Fibroblast of villous mesenchyme (primary cell): ENCODE measurements around the gene NIPSNAP2. TPM values are rescaled to one million over a fixed set of nuclear protein-coding genes. Genes with fewer than 3 reads are reported as not detected.
"Not testable (repeated sequence)": the region's sequence is repeated elsewhere in the genome, so short reads cannot be mapped to it uniquely, and the experiment has no call there.

Source experiments
- DNase-seq: peaks from one replicate; pipeline ENCODE4 v3.0.0-alpha.2; 2010; ENCODE audit warnings: low read depth
- H3K4me3 ChIP-seq: 2 replicates; pipeline ENCODE4 v1.5.1; 2011; ENCODE audit warnings: low read depth, mild to moderate bottlenecking, low read length
- CTCF ChIP-seq: IDR thresholded peaks from 2 replicates; pipeline ENCODE4 v1.5.1; 2012; ENCODE audit warnings: low read depth, mild to moderate bottlenecking, low read length; ENCODE audit not compliant: insufficient read depth
- total RNA-seq: library from RNA; depleted of rRNA; stranded (reverse); fragments of >200 nt; gene quantifications from 2 replicates; pipeline ENCODE4 v1.2.3, GENCODE V29; 2012

Gene NIPSNAP2
- total RNA-seq, 1 donor, result 39.7 TPM

GRCh38 chr7:56028942-56029630 lies 64.7 kb downstream of the NIPSNAP2 start:
- TF ChIP-seq CTCF, result no peak
- DNase-seq, result peak; percentile 28
- no peak overlapping the region for H3K4me3 ChIP-seq

- TF ChIP-seq CTCF, result no peak
- no peak overlapping the region for H3K4me3 ChIP-seq
Measured at GRCh38 chr7:56030340-56030739, 66.0 kb downstream of the NIPSNAP2 start.

DNA sequence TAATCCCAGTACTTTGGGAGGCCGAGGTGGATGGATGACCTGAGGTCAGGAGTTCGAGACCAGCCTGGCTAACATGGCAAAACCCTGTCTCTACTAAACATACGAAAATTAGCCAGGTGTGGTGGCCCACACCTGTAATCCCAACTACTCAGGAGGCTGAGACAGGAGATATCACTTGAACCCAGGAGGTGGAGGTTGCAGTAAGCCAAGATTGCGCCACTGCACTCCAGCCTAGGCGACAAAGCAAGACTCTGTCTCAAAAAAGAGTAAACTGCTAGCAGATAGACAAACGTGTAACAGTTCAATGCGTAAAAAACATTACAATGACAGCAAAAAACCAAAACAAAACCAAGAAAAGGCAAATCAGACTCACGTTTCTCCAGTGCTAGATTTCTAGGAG lies 67.2 kb downstream of the NIPSNAP2 start:
- not testable (repeated sequence) for H3K4me3 ChIP-seq, DNase-seq

More at GRCh38 chr7:56030340-56030739, 66.0 kb downstream of the NIPSNAP2 start:
- DNase-seq, result no peak

DNA sequence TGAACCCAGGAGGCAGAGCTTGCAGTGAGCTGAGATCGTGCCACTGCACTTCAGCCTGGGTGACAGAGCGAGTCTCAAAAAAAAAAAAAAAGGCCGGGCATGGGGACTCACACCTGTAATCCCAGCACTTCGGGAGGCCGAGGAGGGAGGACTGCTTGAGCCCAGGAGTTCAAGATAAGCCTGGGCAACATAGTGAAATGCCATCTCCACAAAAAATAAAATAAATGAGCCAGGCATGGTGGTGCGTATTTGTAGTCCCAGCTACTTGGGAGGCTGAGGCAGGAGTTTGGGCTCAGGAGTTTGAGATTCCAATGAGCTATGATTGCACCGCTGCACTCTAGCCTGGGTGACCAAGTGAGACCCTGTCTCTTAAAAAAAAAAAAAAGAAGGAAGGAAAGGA lies 68.2 kb downstream of the NIPSNAP2 start:
- H3K4me3 ChIP-seq, result peak overlapping the region; percentile 72
- not testable (repeated sequence) for DNase-seq

- peak overlapping the region; percentile 72 for H3K4me3 ChIP-seq
- peak; percentile 37 for TF ChIP-seq CTCF
- peak; percentile 87 for DNase-seq
Measured at GRCh38 chr7:56033671-56034432, 69.5 kb downstream of the NIPSNAP2 start.

DNA sequence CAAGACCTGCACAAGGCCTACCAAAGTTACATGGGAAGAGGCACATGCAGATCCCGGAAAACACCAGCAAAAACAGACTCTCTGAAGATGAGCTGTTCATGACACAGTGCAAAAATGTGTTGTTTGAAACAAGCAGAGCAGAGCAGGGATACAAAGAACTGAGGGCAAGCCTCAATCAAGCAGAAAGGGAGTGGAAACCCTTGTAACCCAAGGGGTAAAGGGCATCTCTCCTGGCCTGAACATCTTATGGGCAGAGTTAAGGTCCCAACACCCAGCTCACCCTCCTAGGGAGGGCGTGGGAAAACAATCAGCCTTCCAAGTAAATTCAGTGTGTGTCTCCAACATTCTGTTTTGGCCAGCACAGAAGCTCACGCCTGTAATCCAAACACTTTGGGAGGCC lies 76.3 kb downstream of the NIPSNAP2 start:
- no peak for TF ChIP-seq CTCF
- DNase-seq, result no peak
- H3K4me3 ChIP-seq, result no peak overlapping the region

DNA sequence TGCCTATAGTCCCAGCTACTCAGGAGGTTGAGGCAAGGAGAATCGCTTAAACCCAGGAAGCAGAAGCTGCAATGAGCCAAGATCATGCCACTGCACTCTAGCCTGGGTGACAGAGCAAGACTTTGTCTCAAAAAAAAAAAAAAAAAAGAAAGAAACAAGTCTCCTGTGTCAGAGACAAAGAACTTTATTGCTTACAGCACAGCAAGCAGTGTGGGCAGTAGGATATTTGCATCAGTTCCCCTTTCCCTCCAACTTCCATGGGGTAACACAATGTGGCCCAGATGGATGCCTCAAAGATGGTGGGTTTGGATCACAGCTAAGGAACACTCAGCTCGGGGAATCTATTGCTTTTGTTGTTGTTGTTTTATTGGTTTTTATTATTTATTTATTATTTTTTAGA lies 81.4 kb downstream of the NIPSNAP2 start:
- not testable (repeated sequence) for H3K4me3 ChIP-seq, DNase-seq

- DNase-seq, result peak; percentile 97
- TF ChIP-seq CTCF, result no peak
- H3K4me3 ChIP-seq, result no peak overlapping the region
Measured at GRCh38 chr7:56046721-56047445, 82.5 kb downstream of the NIPSNAP2 start.

GRCh38 chr7:56047446-56048116 lies 83.2 kb downstream of the NIPSNAP2 start:
- DNase-seq, result peak; percentile 55

More at GRCh38 chr7:56047446-56048116, 83.2 kb downstream of the NIPSNAP2 start:
- H3K4me3 ChIP-seq, result not testable (repeated sequence)
